IMR-90 (cell line): ENCODE data around the gene FSIP1.

Experiments
- BHLHE40 ChIP-seq: fragments of 150-350 bp; IDR thresholded peaks from 2 replicates; pipeline ENCODE4 v1.6.1; 2016; ENCODE audit warnings: mild to moderate bottlenecking, low read depth, low read length
- MAFK ChIP-seq: IDR thresholded peaks from 2 replicates; pipeline ENCODE4 v1.6.1; 2012; ENCODE audit warnings: low read depth, low read length, improper control_type of control experiment
- NFE2L2 ChIP-seq: fragments of 150-350 bp; IDR thresholded peaks from 2 replicates; pipeline ENCODE4 v1.6.1; 2016; ENCODE audit warnings: low read depth, mild to moderate bottlenecking, low read length
- POLR2A ChIP-seq: IDR thresholded peaks from 2 replicates; pipeline ENCODE4 v1.6.1; 2012; ENCODE audit warnings: mild to moderate bottlenecking, low read depth, low read length
- RFX5 ChIP-seq: IDR thresholded peaks from 2 replicates; pipeline ENCODE4 v1.8.0; 2012; ENCODE audit warnings: low read depth, mild to moderate bottlenecking, low read length, moderate library complexity
- TF ChIP-seq, protein P1 (sequence below): conservative IDR thresholded peaks from 2 replicates; pipeline ENCODE4 v1.5.1; 2012; ENCODE audit warnings: mild to moderate bottlenecking, low read depth, low read length, improper control_type of control experiment

GRCh38 chr15:39625856-39626255, 156.8 kb downstream of the FSIP1 start:
- TF ChIP-seq, protein P1, sequence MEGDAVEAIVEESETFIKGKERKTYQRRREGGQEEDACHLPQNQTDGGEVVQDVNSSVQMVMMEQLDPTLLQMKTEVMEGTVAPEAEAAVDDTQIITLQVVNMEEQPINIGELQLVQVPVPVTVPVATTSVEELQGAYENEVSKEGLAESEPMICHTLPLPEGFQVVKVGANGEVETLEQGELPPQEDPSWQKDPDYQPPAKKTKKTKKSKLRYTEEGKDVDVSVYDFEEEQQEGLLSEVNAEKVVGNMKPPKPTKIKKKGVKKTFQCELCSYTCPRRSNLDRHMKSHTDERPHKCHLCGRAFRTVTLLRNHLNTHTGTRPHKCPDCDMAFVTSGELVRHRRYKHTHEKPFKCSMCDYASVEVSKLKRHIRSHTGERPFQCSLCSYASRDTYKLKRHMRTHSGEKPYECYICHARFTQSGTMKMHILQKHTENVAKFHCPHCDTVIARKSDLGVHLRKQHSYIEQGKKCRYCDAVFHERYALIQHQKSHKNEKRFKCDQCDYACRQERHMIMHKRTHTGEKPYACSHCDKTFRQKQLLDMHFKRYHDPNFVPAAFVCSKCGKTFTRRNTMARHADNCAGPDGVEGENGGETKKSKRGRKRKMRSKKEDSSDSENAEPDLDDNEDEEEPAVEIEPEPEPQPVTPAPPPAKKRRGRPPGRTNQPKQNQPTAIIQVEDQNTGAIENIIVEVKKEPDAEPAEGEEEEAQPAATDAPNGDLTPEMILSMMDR = no peak
- TF ChIP-seq NFE2L2 = no peak
- no peak for TF ChIP-seq POLR2A
- no peak for TF ChIP-seq BHLHE40
- no peak for TF ChIP-seq MAFK
- TF ChIP-seq RFX5 = no peak
